Endodermal cell (in vitro differentiated cells): ENCODE measurements around the gene GALNT2. TPM values are rescaled to one million over a fixed set of nuclear protein-coding genes. Genes with fewer than 3 reads are reported as not detected.

Source experiments
- DNase-seq: peaks from one replicate; pipeline ENCODE4 v3.0.0-alpha.2; 2017
- H3K27ac ChIP-seq: 2 replicates; pipeline ENCODE4 v1.5.1; 2013; ENCODE audit warnings: mild to moderate bottlenecking, low read depth, low read length, moderate library complexity
- H3K27me3 ChIP-seq: 2 replicates; pipeline ENCODE4 v1.6.1; 2013; ENCODE audit warnings: mild to moderate bottlenecking, low read length, moderate library complexity; ENCODE audit not compliant: insufficient read depth, control insufficient read depth, poor library complexity, severe bottlenecking
- H3K36me3 ChIP-seq: 2 replicates; pipeline ENCODE4 v1.7.0; 2013; ENCODE audit warnings: mild to moderate bottlenecking, low read length, moderate library complexity; ENCODE audit not compliant: control insufficient read depth, insufficient read depth
- H3K4me1 ChIP-seq: one replicate; pipeline ENCODE4 v1.7.0; 2013; ENCODE audit warnings: low read length; ENCODE audit not compliant: control insufficient read depth, insufficient read depth
- H3K4me3 ChIP-seq: 2 replicates; pipeline ENCODE4 v1.5.1; 2013; ENCODE audit warnings: mild to moderate bottlenecking, low read length, moderate library complexity
- H3K9ac ChIP-seq: 2 replicates; pipeline ENCODE4 v1.6.1; 2013; ENCODE audit warnings: mild to moderate bottlenecking, low read length, moderate library complexity; ENCODE audit not compliant: poor library complexity, severe bottlenecking; ENCODE audit errors: extremely low read depth
- H3K9me3 ChIP-seq: 2 replicates; pipeline ENCODE4 v1.6.1; 2013; ENCODE audit warnings: mild to moderate bottlenecking, low read length, moderate library complexity; ENCODE audit not compliant: control insufficient read depth
- H3K27ac Mint-ChIP-seq: 2 replicates; pipeline ENCODE4 v1.8.0; 2020; ENCODE audit warnings: mixed read lengths
- H3K27me3 Mint-ChIP-seq: 2 replicates; pipeline ENCODE4 v1.8.0; 2021; ENCODE audit warnings: mild to moderate bottlenecking, mixed read lengths; ENCODE audit not compliant: insufficient read depth
- H3K36me3 Mint-ChIP-seq: 2 replicates; pipeline ENCODE4 v1.8.0; 2020; ENCODE audit warnings: low read depth, mixed read lengths
- H3K4me1 Mint-ChIP-seq: 2 replicates; pipeline ENCODE4 v1.8.0; 2020; ENCODE audit warnings: mixed read lengths
- H3K4me3 Mint-ChIP-seq: 2 replicates; pipeline ENCODE4 v1.8.0; 2020; ENCODE audit warnings: mild to moderate bottlenecking, moderate library complexity, mixed read lengths
- H3K9me3 Mint-ChIP-seq: 2 replicates; pipeline ENCODE4 v1.8.0; 2020; ENCODE audit warnings: mild to moderate bottlenecking, mixed read lengths
- WGBS, 2 experiments: methylation state at CpG; one replicate each; pipeline versions ENCODE4 v1.1.5 to v1.1.7; 2013; ENCODE audit warnings: missing lambda C conversion rate in 2 of 2, mixed read lengths in 1 of 2; ENCODE audit not compliant: insufficient coverage in 1 of 2, insufficient read length in 1 of 2; 5-methylcytosine and 5-hydroxymethylcytosine counted together
- total RNA-seq, 2 donors: library from RNA; stranded (reverse); fragmentation: NEBNext Ultra II Directional in 1 of 2; extraction: Animal tissue kit (Norgen Biotek cat#: 25700) in 1 of 2; gene quantifications; 2 replicates in 1 of 2; 3 replicates in 1 of 2; pipeline ENCODE4 v1.2.1, GENCODE V29; 2021
- TF ChIP-seq, protein P1 (sequence below): fragments of 200-600 bp; sonication (generic); conservative IDR thresholded peaks from 2 replicates; pipeline ENCODE4 v1.5.0; 2021; ENCODE audit warnings: antibody characterized with exemption, mild to moderate bottlenecking

GALNT2 gene
- total RNA-seq, 2 donors from 2014 or later: 41.6 to 63.5 TPM

DNA sequence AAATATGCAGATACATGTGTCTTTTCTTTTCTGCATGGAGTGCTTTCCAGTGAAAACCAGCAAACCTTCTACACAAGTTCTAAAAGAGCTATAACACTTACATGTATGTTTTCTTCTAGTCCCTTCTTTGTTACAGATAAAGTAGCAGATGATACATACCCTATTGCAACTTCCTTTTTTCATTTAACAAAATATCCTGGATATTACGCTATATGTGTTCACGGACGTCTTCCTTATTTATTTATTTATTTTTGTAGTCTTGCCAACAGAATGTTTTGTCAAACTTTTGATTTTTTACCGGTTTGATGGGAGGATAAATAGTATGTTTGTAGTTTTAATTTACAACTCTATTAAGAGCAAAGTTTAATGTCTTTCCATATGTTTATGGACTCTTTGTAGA is 5.2 kb upstream of the GALNT2 start:
- Mint-ChIP-seq H3K36me3 (no peaks in the 10 kb centered on the region), H3K27me3 (no peaks in the 10 kb centered on the region), H3K4me1 (peaks cover 8% of the 10 kb centered on the region), H3K9me3 (peaks cover 24% of the 10 kb centered on the region), H3K4me3 (no peak overlapping the region), H3K27ac (no peak overlapping the region)
- H3K27ac ChIP-seq: no peak overlapping the region
- DNase-seq: no peak
- 98% methylated on average over 4 of the region's 4 CpGs; no CpG with 5 or more reads in 1 of the 2 experiments for WGBS, 2 experiments
- no peaks in the 10 kb centered on the region for H3K36me3 ChIP-seq
- H3K9ac ChIP-seq: no peak overlapping the region
- no peaks in the 10 kb centered on the region for H3K4me1 ChIP-seq
- H3K4me3 ChIP-seq: no peak overlapping the region
- TF ChIP-seq, protein P1, sequence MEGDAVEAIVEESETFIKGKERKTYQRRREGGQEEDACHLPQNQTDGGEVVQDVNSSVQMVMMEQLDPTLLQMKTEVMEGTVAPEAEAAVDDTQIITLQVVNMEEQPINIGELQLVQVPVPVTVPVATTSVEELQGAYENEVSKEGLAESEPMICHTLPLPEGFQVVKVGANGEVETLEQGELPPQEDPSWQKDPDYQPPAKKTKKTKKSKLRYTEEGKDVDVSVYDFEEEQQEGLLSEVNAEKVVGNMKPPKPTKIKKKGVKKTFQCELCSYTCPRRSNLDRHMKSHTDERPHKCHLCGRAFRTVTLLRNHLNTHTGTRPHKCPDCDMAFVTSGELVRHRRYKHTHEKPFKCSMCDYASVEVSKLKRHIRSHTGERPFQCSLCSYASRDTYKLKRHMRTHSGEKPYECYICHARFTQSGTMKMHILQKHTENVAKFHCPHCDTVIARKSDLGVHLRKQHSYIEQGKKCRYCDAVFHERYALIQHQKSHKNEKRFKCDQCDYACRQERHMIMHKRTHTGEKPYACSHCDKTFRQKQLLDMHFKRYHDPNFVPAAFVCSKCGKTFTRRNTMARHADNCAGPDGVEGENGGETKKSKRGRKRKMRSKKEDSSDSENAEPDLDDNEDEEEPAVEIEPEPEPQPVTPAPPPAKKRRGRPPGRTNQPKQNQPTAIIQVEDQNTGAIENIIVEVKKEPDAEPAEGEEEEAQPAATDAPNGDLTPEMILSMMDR: no peak
- peaks cover 10% of the 10 kb centered on the region for H3K9me3 ChIP-seq
- no peaks in the 10 kb centered on the region for H3K27me3 ChIP-seq

DNA sequence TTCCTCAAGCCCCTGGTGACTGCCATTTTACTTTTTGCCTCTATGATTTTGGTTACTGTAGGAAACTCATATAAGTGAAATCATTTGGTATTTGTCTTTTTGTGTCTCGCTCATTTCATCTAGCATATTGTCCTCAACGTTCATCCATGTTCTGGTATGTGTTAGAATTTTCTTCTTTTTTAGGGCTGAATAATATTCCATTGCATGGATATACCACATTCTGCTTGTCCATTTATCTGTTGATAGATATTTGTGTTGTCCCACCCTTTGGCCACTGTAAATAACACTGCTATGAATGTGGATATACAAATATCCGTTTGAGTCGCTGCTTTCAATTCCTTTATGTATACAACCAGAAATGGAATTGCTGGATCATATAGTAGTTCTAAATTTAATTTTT is 4.5 kb upstream of the GALNT2 start:
- Mint-ChIP-seq H3K27me3 (no peaks in the 10 kb centered on the region), H3K9me3 (peaks cover 24% of the 10 kb centered on the region), H3K36me3 (no peaks in the 10 kb centered on the region), H3K27ac (no peak overlapping the region), H3K4me1 (peaks cover 6% of the 10 kb centered on the region), H3K4me3 (no peak overlapping the region)
- Histone ChIP-seq H3K36me3 (no peaks in the 10 kb centered on the region), H3K9ac (no peak overlapping the region), H3K9me3 (peaks cover 10% of the 10 kb centered on the region), H3K27me3 (no peaks in the 10 kb centered on the region), H3K27ac (no peak overlapping the region), H3K4me1 (no peaks in the 10 kb centered on the region), H3K4me3 (no peak overlapping the region)
- WGBS, 2 experiments: 88% methylated on average over 3 of the region's 4 CpGs; no CpG with 5 or more reads in 1 of the 2 experiments
- TF ChIP-seq, protein P1: no peak
- no peak for DNase-seq

DNA sequence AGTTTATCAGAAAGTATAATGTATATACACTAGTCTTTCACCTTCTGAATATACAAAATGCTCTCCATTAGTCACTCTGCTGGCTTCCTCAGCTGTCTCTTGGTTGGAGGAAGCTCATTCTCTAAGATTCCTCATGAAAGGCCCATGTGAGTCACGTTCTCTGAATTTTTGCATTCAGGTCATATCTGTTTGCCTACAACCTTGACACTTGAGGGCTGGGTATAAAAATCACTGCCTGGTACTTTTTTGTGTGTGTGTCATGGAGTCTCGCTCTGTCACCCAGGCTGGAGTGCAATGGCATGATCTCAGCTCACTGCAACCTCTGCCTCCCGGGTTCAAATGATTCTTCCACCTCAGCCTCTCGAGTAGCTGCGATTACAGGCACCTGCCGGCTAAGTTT is 2.8 kb upstream of the GALNT2 start:
- WGBS, 2 experiments: 94 to 100% methylated on average over 4 to 6 of the region's 6 CpGs
- Histone ChIP-seq H3K9me3 (peaks cover 10% of the 10 kb centered on the region), H3K4me1 (no peaks in the 10 kb centered on the region), H3K36me3 (no peaks in the 10 kb centered on the region), H3K9ac (no peak overlapping the region), H3K27me3 (peaks cover 3% of the 10 kb centered on the region), H3K4me3 (no peak overlapping the region), H3K27ac (no peak overlapping the region)
- Mint-ChIP-seq H3K27ac (no peak overlapping the region), H3K9me3 (peaks cover 24% of the 10 kb centered on the region), H3K4me1 (peaks cover 12% of the 10 kb centered on the region), H3K36me3 (no peaks in the 10 kb centered on the region), H3K27me3 (peaks cover 10% of the 10 kb centered on the region), H3K4me3 (no peak overlapping the region)
- TF ChIP-seq, protein P1: no peak
- DNase-seq: no peak
